SIG-M5 treated with dmso at 0.1 percent for 504 hours (cell line): ENCODE results near the gene HELQ.
"Not testable (repeated sequence)": the region's sequence is repeated elsewhere in the genome, so short reads cannot be mapped to it uniquely, and the experiment has no call there.

ENCODE experiments used
- DNase-seq: peaks from one replicate; lab custom pipeline; 2025; ENCODE audit not compliant: unreplicated experiment; lab: John Stamatoyannopoulos, UW

The HELQ gene

GRCh38 chr4:83436680-83437079, 18.9 kb downstream of the HELQ start:
- no peak for DNase-seq

DNA sequence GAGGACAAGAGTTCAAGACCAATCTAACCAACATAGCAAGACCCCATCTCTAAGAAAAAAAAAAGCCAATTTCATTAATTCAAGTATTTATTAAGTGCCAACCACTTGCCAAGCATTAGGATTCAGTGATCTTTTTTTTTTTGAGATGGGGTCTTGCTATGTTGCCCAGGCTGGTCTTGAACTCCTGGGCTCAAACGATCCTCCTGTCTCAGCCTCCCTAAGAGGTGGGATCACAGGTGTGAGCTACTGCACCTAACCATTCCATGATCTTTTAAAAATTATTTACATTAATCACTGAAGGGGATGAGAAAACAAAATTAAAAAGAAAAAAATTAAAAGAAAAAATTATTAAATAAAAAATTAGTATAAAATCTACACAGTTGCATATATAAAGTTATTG, 24.4 kb downstream of the HELQ start:
- DNase-seq = no peak

DNA sequence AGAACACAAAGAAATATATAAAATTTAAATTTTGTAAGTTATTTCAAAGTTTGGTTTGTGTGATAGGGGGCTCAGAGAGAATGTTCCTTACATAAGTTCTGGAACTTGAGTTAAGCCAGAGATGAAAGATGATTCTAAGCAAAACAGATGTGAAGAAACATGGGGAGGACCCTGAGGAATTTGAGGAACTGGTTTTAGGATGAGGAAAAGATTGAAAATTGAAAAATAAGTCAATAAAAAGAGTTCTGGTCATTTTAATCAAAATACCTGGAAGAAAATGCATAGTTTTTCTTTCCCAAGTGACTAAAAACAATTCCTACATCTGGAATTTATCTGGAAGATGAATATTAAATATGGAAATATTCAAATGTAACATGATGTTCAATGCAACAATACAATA, 37.4 kb downstream of the HELQ start:
- DNase-seq = no peak

DNA sequence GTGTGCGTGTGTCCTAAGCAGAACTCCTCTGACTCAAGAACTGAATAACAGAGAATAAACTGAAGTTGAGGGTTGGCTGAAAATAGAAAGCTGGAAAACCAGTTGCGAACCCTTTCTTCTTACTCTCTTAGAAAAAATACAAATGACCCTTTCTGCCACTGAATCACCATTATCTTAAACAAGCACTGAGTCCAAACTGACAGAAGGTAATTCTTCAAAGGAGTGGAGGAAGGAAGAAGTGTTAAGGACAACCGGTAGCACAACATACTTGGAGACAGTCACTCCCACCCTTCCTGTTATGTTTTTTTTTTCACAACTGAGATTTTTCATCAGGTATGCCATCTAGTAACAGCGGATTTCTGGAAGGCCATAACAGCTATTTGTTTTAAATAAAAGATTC, 38.1 kb downstream of the HELQ start:
- no peak for DNase-seq

DNA sequence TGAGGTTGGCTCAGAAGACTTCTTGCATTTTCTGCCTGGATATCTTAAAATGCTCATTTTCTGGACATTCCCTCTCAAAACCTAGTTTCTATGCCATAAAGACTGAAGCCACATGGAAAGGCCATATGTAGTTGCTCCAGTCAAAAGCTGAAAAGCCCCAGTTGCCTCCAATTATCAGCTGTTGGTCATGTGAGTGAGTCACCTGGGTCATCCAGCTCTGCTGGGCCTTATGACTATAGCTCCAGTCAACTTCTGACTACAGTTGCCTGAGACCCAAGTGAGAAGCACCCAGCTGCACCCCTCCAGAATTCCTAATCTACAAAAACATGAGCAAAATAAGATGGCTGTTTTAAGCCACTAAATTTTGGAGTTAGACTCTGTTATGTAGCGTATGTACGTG, 41.9 kb downstream of the HELQ start:
- no peak for DNase-seq

GRCh38 chr4:83408908-83409307, 46.7 kb downstream of the HELQ start:
- DNase-seq = no peak

GRCh38 chr4:83405844-83406816, 49.5 kb downstream of the HELQ start:
- DNase-seq = no peak

- not testable (repeated sequence) for DNase-seq
These were observed 57.5 kb downstream of the HELQ start for GRCh38 chr4:83398158-83398557.

DNA sequence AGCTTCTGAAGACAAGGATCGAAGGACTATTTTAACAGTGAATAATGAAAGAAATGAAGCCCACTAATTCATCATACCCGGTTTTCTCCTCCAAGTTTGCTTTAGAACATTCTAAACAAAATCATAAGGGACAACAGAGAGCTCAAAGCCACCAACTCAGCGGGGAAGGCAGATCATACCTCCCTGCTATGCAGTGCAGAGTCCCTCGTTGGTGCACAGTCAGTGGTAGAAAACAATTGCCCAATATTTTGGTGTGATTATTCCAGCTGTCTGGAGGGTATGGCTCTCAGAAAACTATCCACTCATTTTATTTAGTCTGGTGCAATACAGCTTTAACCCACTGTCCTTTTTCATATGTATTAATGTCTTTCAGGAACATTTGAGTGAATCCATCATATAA, 61.7 kb downstream of the HELQ start:
- no peak for DNase-seq

- DNase-seq = no peak
These were observed 63.1 kb downstream of the HELQ start for GRCh38 chr4:83392562-83392961.

GRCh38 chr4:83390944-83391343, 64.7 kb downstream of the HELQ start:
- DNase-seq = no peak

- no peak for DNase-seq
These were observed 65.7 kb downstream of the HELQ start for GRCh38 chr4:83389756-83390505.

DNA sequence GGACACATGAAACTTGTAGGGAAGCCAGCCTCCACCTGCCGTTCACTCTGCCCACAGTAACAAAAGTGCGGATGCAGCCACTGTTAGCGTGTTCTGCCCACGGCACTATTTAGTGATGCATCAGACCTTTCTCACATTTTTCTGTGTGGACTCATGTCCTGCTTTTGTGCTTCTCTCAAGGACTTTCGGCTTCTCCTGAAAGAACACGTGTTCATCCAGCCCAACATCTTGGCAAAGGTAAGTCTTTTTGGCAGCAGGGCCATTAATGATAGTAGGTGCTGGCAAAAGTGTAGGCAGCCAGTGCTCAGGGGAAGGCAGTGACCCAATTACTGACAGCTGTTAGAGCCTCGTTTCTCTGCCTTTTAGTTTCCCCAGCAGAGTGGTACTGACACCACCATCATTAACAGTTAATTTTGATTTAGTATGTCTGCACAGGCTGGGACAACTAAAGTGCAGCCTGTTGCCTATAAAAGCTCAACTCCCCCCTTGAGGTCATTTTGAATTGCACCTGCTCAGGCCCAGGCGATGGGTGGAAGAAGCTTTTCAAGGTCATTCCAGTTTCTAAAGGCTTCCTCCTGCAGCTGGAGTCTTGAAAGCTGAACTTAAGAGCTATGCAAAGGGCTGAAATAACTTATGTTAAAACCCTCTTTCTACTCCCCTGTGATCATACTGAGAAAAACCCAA, 66.4 kb downstream of the HELQ start:
- DNase-seq = no peak

DNA sequence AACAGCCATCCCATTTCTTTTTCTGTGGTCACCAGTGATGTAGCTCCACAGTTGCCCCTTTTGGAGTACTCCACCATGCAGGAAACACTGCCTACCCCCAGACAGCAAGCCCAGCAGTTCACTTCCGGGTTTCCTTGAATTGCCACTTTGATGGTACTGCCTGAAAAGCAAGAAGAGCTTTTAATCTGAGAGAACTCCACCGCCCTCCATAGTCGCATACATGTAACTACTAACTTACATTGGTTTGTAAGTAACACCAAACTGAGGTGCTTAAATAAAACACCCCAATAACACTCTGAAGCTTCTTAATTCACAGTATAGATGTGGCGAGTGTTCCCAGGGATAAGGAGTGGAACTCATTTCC, 67.3 kb downstream of the HELQ start:
- no peak for DNase-seq

DNA sequence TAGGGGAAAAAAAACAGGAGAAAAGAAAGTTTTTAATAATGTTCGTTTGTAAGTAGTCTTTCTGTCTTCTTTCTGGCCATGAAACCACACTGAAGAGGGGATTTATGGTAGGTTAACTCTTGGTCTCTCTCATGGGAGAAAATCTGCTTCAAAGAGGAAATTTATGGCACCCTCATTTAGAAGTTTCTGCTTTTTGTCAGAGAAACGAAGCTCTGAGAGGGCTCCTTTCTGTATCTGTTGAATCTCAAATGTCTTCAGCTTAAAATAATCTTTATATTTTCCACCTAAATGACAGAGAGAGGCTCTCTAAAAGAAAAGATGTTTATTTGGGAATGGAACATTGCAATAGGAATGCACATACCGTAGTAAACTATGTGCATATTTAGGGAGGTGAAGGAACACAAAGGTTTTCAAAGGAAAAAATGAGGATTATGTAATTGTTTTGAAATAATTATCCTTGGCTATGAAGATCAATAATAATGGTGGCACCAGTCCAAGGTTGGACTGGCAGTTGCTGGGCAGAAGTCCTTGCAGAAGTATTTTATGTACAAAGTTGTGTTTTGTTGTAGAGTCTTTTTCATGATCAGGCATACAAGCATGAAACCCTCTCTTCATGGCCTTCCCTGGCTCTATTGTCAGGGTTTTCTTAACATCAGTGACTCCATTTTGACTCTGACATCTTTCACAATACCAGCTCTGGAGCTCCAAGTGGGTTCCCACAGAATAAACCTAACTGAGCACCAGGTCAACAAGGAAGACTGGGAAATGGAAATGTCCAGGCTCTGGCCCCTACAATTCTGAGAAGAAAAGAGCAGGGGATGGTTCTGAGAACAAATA, 67.9 kb downstream of the HELQ start:
- no peak for DNase-seq

- no peak for DNase-seq
These were observed 68.6 kb downstream of the HELQ start for GRCh38 chr4:83387012-83387411.

DNA sequence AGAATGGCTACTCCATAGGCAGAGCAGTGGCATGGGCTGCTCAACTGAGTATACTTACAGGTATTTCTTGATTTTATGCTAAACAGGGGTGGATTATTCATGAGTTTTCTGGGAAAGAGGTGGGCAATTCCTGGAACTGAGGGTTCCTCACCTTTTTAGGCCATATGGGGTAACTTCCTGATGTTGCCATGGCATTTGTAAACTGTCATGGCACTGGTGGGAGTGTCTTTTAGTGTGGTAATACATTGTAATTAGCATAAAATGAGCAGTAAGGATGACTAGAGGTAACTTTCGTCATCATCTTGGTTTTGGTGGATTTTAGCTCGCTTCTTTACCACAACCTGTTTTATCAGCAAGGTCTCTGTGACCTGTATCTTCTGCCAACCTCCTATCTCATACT, 72.8 kb downstream of the HELQ start:
- DNase-seq = no peak

DNA sequence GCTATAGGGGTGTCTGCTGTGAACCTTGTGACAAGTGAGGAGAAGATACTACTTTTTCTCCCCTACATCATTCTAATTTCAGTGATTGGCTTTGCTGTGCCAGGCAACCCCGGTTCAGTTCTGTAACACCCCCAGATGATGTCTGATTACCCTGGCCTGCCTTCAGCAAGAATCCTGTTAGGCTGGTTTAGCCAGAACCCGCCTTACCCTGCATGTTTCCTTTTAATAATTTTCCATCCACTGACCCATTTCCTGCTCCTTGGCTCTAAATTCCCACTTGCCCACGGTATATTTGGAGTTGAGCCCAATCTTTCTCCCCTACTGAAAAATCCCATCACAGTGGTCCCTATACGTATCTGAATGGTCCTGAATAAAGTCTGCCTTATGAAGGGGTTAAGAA, 74.5 kb downstream of the HELQ start:
- no peak for DNase-seq

DNA sequence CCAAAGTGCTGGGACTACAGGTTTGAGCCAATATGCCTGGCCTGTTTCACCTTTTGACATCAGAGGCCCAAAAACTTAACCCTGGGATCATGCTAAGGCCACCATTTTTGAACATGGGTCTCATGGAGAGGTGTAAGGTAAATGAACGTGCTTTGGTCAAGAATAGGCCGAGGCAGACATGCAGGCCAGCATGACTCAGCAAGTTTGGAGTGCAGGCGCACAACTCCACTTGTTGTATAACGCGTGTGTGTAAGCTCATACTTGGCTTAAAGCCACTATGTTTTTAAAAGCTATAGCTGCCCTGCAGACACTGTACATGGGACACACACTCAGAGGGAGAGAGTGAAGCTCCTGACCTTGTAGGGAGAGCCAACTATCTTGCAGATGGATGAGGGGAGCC, 77.2 kb downstream of the HELQ start:
- DNase-seq = no peak

DNA sequence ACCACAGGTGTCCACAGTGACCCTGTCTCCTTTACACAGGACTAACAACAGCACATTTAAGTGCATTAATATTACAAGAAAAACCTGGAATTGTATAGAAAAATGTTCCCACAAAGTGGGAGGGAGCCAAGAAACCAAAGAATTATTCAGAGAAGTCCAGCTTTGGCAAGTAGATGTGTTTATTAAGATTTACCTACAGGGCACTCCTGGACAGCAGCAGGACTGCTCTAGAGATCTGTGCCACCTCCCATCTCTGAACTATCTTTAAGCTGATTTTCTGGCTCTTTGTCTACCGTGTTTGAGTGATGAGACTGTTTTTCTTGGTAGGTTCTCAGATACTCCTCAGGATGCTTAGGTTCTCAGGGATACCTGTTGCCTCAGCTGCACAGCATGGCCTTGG, 82.7 kb downstream of the HELQ start:
- DNase-seq = no peak

DNA sequence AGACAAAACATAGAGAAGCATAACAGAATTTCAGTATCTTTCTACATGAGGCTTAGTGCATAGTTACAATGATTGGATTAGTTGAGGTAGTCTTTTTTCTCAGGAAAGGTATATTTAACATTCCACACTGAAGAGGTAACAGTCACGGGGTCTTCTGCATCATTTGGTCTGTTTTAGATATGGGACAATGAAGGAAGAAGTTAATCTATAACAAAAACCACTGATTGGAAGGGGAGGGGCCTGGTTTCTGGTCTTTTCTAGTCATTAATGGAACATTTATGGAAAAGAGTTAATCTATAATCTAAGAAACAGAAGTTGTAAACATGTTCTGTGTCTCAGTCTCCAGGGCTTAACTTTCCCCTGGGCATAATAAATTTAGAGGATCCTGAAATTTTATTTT, 83.7 kb downstream of the HELQ start:
- DNase-seq = no peak
